ENCODE data around the gene TMED1. TPM values are rescaled to one million over a fixed set of nuclear protein-coding genes. Genes with fewer than 3 reads are reported as not detected.

Gene TMED1
- total and polyA plus RNA-seq, 9 of the 15 experiments (the other 6 are each of a cell fraction or from before 2014, with no cell fraction given): 0.86 to 30.2 (median 23.5) TPM

DNA sequence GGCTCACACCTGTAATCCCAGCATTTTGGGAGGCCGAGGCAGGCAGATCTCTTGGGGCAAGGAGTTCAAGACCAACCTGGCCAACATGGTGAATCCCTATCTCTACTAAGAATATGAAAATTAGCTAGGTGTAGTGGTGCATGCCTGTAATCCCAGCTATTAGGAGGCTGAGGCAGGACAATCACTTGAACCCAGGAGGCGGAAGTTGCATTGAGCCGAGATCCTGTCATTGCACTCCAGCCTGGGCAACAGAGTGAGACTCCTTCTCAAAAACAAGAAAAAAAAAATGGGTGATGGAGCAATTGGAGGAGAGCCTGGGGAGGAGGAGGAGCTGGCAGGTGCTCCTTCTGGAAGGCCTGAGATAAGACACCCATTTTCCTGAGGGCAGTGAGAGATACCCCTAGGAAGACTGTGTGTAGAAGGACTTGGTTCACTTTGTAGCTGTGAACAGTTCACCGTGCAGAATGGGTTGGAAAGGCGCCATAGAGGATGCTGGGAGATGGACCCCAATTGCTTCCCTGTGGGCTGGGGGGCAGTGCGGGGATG is 26.6 kb upstream of the TMED1 start (continued):
- TF ChIP-seq ZNF12 (CRISPR knock-in tag; IDR thresholded peaks at IDR 0.05): no peak
- 0 out of 2 replicates have a peak, but pooled peaks have one; percentile 12 for TF ChIP-seq HDAC2 (IDR thresholded peaks at IDR 0.05)
- no peak for TF ChIP-seq ARHGAP35 (IDR thresholded peaks at IDR 0.05; ENCODE audit: partially characterized antibody)
- TF ChIP-seq, protein P1, sequence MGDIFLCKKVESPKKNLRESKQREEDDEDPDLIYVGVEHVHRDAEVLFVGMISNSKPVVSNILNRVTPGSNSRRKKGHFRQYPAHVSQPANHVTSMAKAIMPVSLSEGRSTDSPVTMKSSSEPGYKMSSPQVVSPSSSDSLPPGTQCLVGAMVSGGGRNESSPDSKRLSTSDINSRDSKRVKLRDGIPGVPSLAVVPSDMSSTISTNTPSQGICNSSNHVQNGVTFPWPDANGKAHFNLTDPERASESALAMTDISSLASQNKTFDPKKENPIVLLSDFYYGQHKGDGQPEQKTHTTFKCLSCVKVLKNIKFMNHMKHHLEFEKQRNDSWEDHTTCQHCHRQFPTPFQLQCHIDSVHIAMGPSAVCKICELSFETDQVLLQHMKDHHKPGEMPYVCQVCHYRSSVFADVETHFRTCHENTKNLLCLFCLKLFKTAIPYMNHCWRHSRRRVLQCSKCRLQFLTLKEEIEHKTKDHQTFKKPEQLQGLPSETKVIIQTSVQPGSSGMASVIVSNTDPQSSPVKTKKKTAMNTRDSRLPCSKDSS (IDR thresholded peaks at IDR 0.05; ENCODE audit: low read depth, partially characterized antibody): no peak

GRCh38 chr19:10861103-10861651 is 25.2 kb upstream of the TMED1 start:
- ChIA-PET CTCF (ENCODE audit: low intra/inter-chr PET ratio) (no interaction called here), POLR2A (interaction anchor here (0.6 to 0.8 kb wide), 2 partner anchors 14 to 681 kb away, joined by 3 to 4 read pairs; no protein-coding TSS in a partner anchor)
- H3K4me1 ChIP-seq (replicated peaks in 1 of 2; ENCODE audit: control insufficient read depth in 2 of 2, insufficient read depth in 2 of 2, low read length in 2 of 2): peaks cover 24 to 27% of the 10 kb centered on the region in 2 experiments; a peak in 4 of 5 replicates
- DNase-seq (ENCODE audit: extremely low read depth in 1 of 4, low spot score in 3 of 4): peak; percentile 29 to 66 (median 38)
- H3K9me3 ChIP-seq (replicated peaks; ENCODE audit: control insufficient read depth, insufficient read depth, low read depth, low read length): no peaks in the 10 kb centered on the region
- peak; percentile 75 for FAIRE-seq
- no peaks in the 10 kb centered on the region for H3K27me3 ChIP-seq (ENCODE audit: control insufficient read depth in 2 of 2, insufficient read depth in 2 of 2, low read length in 2 of 2)
- no peak overlapping the region for H3K4me3 ChIP-seq
- no peaks in the 10 kb centered on the region for H3K36me3 ChIP-seq (ENCODE audit: control insufficient read depth, insufficient read depth, low read length)
- intact Hi-C loops (cut with micrococcal nuclease) (no loop called here), in situ Hi-C loops (cut with MboI) (no loop called here)
- H3K27ac ChIP-seq (ENCODE audit: extremely low read depth, low read depth, low read length): no peak overlapping the region
- peak; percentile 65 for ATAC-seq
- H2AFZ ChIP-seq (ENCODE audit: low read depth, low read length): no peak overlapping the region
- no peaks in the 10 kb centered on the region for H3K79me2 ChIP-seq (ENCODE audit: control insufficient read depth, insufficient read depth, low read length)
- no peak overlapping the region for H3K9ac ChIP-seq (ENCODE audit: insufficient read depth in 1 of 2, low read depth in 2 of 2, low read length in 2 of 2)
- H3K9me1 ChIP-seq (ENCODE audit: control insufficient read depth, insufficient read depth, low read length): no peaks in the 10 kb centered on the region
- BruUV-seq (replicated peaks): no TSS peak
- no peaks in the 10 kb centered on the region for H4K20me1 ChIP-seq (replicated peaks; ENCODE audit: control insufficient read depth, insufficient read depth, low read length)
- 52% methylated on average over 6 of the region's 7 CpGs for WGBS (ENCODE audit: insufficient coverage, low coverage, missing lambda C conversion rate)
- H3K4me2 ChIP-seq (ENCODE audit: insufficient read depth, low read length): no peak overlapping the region
- TF ChIP-seq RAD21 (CRISPR knock-in tag; conservative IDR thresholded peaks at IDR 0.05 in 1 of 2, IDR thresholded peaks at IDR 0.05 in 1 of 2) (0 out of 4 replicates have a peak, but pooled peaks of 1 of the 2 experiments have one; percentile 2), ZNF311 (CRISPR knock-in tag; IDR thresholded peaks at IDR 0.05) (no peak), ELF2 (CRISPR knock-in tag; IDR thresholded peaks at IDR 0.05) (no peak), EP400 (IDR thresholded peaks at IDR 0.05) (no peak), U2AF2 (optimal IDR thresholded peaks at IDR 0.05; ENCODE audit: low read depth, low read length) (no peak), ZNF780A (CRISPR knock-in tag; IDR thresholded peaks at IDR 0.05) (no peak), KLF1 (tag; IDR thresholded peaks at IDR 0.05) (no peak), NCOR1 (IDR thresholded peaks at IDR 0.05) (no peak), BCOR (IDR thresholded peaks at IDR 0.05) (no peak), ZNF395 (CRISPR knock-in tag; IDR thresholded peaks at IDR 0.05) (no peak), XRCC4 (IDR thresholded peaks at IDR 0.05; ENCODE audit: extremely low read depth, insufficient read depth, insufficient read length) (no peak), POLR2A (conservative IDR thresholded peaks at IDR 0.05) (no peak), ZNF586 (CRISPR knock-in tag; conservative IDR thresholded peaks at IDR 0.05) (no peak)
- TF ChIP-seq, protein P2, sequence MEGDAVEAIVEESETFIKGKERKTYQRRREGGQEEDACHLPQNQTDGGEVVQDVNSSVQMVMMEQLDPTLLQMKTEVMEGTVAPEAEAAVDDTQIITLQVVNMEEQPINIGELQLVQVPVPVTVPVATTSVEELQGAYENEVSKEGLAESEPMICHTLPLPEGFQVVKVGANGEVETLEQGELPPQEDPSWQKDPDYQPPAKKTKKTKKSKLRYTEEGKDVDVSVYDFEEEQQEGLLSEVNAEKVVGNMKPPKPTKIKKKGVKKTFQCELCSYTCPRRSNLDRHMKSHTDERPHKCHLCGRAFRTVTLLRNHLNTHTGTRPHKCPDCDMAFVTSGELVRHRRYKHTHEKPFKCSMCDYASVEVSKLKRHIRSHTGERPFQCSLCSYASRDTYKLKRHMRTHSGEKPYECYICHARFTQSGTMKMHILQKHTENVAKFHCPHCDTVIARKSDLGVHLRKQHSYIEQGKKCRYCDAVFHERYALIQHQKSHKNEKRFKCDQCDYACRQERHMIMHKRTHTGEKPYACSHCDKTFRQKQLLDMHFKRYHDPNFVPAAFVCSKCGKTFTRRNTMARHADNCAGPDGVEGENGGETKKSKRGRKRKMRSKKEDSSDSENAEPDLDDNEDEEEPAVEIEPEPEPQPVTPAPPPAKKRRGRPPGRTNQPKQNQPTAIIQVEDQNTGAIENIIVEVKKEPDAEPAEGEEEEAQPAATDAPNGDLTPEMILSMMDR (IDR thresholded peaks at IDR 0.05 in 2 of 3, conservative IDR thresholded peaks at IDR 0.05 in 1 of 3; ENCODE audit: insufficient read depth in 2 of 3, low read depth in 1 of 3, low read length in 3 of 3): peak; percentile 62 to 68 (median 62)

Measured in K562 (cell line).